GM18907 (cell line): ENCODE data around the gene SLC7A11.

ENCODE experiments used
- ATAC-seq: cut with Tn5 transposase; IDR thresholded peaks from one replicate; pipeline ENCODE4 v1.9.1; 2021; ENCODE audit warnings: mild to moderate bottlenecking, moderate library complexity; ENCODE audit not compliant: unreplicated experiment

The SLC7A11 gene

GRCh38 chr4:138174981-138175794 lies 67.0 kb downstream of the SLC7A11 start:
- ATAC-seq: no peak

GRCh38 chr4:138164208-138164607 lies 77.9 kb downstream of the SLC7A11 start:
- ATAC-seq: no peak

GRCh38 chr4:138163171-138163570 lies 79.0 kb downstream of the SLC7A11 start:
- no peak for ATAC-seq

GRCh38 chr4:138162259-138162658 lies 79.9 kb downstream of the SLC7A11 start:
- no peak for ATAC-seq

GRCh38 chr4:138161351-138161750 lies 80.8 kb downstream of the SLC7A11 start:
- ATAC-seq: no peak

GRCh38 chr4:138158746-138159297 lies 83.3 kb downstream of the SLC7A11 start:
- peak; percentile 67 for ATAC-seq

GRCh38 chr4:138140879-138141278 lies 101.3 kb downstream of the SLC7A11 start:
- no peak for ATAC-seq

- ATAC-seq: no peak
These were observed 103.4 kb downstream of the SLC7A11 start for GRCh38 chr4:138138774-138139173.

GRCh38 chr4:138135610-138136009 lies 106.5 kb downstream of the SLC7A11 start:
- ATAC-seq: no peak

GRCh38 chr4:138118270-138118669 lies 123.9 kb downstream of the SLC7A11 start:
- ATAC-seq: no peak

GRCh38 chr4:138115053-138115452 lies 127.1 kb downstream of the SLC7A11 start:
- no peak for ATAC-seq

- peak; percentile 100 for ATAC-seq
These were observed 127.7 kb downstream of the SLC7A11 start for GRCh38 chr4:138114434-138114833.
